Lung (tissue), 12 donors: ENCODE results near the gene SCOC. TPM values are rescaled to one million over a fixed set of nuclear protein-coding genes. Genes with fewer than 3 reads are reported as not detected.

Experiments
- ATAC-seq: fragments of 200-7000 bp; cut with Tn5 transposase; one replicate; pipeline ENCODE4 v1.9.1; 2020; ENCODE audit warnings: moderate number of reproducible peaks; ENCODE audit not compliant: insufficient read depth, low FRiP score
- DNase-seq, 3 donors: peaks; one replicate each; pipeline ENCODE4 v3.0.0-alpha.2; 2013 to 2017
- H3K27ac ChIP-seq, 2 donors: one replicate each; pipeline ENCODE4 v1.5.1; 2013; ENCODE audit warnings: mild to moderate bottlenecking in 2 of 2, moderate library complexity in 2 of 2, control low read depth in 1 of 2, inconsistent platforms in 1 of 2, low read depth in 1 of 2, low read length in 1 of 2
- H3K27me3 ChIP-seq, 3 donors: one replicate each; pipeline ENCODE4 v1.5.1; 2013; ENCODE audit warnings: low read length in 2 of 3; ENCODE audit not compliant: control insufficient read depth in 3 of 3, insufficient read depth in 3 of 3
- H3K36me3 ChIP-seq, 4 donors: one replicate each; pipeline ENCODE4 v1.5.1; 2013; ENCODE audit warnings: low read length in 4 of 4, mild to moderate bottlenecking in 1 of 4, moderate library complexity in 1 of 4; ENCODE audit not compliant: control insufficient read depth in 4 of 4, insufficient read depth in 4 of 4
- H3K4me1 ChIP-seq, 5 donors: one replicate each; pipeline ENCODE4 v1.5.1; 2013; ENCODE audit warnings: low read length in 5 of 5, mild to moderate bottlenecking in 2 of 5, moderate library complexity in 1 of 5; ENCODE audit not compliant: control insufficient read depth in 5 of 5, insufficient read depth in 5 of 5
- H3K4me3 ChIP-seq: one replicate; pipeline ENCODE4 v1.5.1; 2013; ENCODE audit warnings: mild to moderate bottlenecking, control low read depth, moderate library complexity
- H3K9ac ChIP-seq, 2 donors: one replicate each; pipeline ENCODE4 v1.5.1; 2013; ENCODE audit warnings: low read length in 2 of 2, control low read depth in 1 of 2; ENCODE audit not compliant: insufficient read depth in 1 of 2
- H3K9me3 ChIP-seq, 4 donors: one replicate each; pipeline ENCODE4 v1.5.1; 2013; ENCODE audit warnings: low read length in 3 of 4, mild to moderate bottlenecking in 1 of 4, moderate library complexity in 1 of 4; ENCODE audit not compliant: control insufficient read depth in 4 of 4, insufficient read depth in 3 of 4
- WGBS, 2 donors: extraction: QIAGEN DNeasy Blood & Tissue Kit; methylation state at CpG; one replicate each; pipeline ENCODE4 v1.1.7; 2013; 5-methylcytosine and 5-hydroxymethylcytosine counted together
- polyA plus RNA-seq, 2 donors: library from polyadenylated mRNA; stranded (reverse); fragments of 200-250 nt; gene quantifications; one replicate each; pipeline ENCODE4 v1.2.1, GENCODE V29; 2013
- total RNA-seq, 2 donors: library from RNA; depleted of rRNA in 1 of 2; stranded (reverse); fragments of >200 nt in 1 of 2; gene quantifications; one replicate each; pipeline ENCODE4 v1.2.1, GENCODE V29; 2014 to 2021
- TF ChIP-seq, protein P1 (sequence below): IDR thresholded peaks from 2 replicates; pipeline ENCODE4 v1.5.1; 2012; ENCODE audit warnings: mild to moderate bottlenecking; ENCODE audit errors: control extremely low read depth, extremely low read depth
- donor health status: control.
- donor health status: control.
- donor health status: Bipolar disorder and iron deficiency.
- donor health status: healthy.
- donor health status: DM: yes; HTN: yes; CAD: no.

The SCOC gene
- total and polyA plus RNA-seq, 4 donors = 36.5 to 44.4 (median 38.1) TPM

DNA sequence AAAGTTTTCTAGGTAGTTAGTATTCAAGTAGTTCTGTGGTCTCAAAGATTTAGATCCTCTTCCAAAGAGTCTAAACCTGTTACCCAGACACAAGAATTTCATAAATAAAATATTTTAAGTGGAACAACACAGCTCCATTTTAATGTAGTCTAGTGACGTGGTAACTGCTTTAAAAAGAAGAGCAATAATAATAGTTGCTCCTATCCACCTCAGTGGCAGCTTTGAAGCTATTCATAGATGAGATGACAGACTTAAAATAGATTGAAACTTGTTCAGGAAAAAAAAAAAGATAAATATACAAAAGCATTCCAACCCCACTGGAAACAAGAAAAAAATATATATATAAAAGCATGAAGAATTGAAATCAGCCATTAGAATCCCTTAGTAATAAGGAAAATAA, 14.6 kb downstream of the SCOC start:
- no peak for ATAC-seq
- no peak overlapping the region for H3K27ac ChIP-seq
- peaks cover 0 to under 1% (median 0%) of the 10 kb centered on the region in 5 donors for H3K4me1 ChIP-seq
- H3K9ac ChIP-seq = no peak overlapping the region
- 89 to 92% methylated on average over 1 of the region's 1 CpG for WGBS, 2 donors
- peaks cover 0 to 4% (median 2%) of the 10 kb centered on the region in 4 donors for H3K36me3 ChIP-seq
- no peak for DNase-seq
- no peaks in the 10 kb centered on the region for H3K9me3 ChIP-seq
- TF ChIP-seq, protein P1, sequence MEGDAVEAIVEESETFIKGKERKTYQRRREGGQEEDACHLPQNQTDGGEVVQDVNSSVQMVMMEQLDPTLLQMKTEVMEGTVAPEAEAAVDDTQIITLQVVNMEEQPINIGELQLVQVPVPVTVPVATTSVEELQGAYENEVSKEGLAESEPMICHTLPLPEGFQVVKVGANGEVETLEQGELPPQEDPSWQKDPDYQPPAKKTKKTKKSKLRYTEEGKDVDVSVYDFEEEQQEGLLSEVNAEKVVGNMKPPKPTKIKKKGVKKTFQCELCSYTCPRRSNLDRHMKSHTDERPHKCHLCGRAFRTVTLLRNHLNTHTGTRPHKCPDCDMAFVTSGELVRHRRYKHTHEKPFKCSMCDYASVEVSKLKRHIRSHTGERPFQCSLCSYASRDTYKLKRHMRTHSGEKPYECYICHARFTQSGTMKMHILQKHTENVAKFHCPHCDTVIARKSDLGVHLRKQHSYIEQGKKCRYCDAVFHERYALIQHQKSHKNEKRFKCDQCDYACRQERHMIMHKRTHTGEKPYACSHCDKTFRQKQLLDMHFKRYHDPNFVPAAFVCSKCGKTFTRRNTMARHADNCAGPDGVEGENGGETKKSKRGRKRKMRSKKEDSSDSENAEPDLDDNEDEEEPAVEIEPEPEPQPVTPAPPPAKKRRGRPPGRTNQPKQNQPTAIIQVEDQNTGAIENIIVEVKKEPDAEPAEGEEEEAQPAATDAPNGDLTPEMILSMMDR = no peak
- no peaks in the 10 kb centered on the region for H3K27me3 ChIP-seq
- no peak overlapping the region for H3K4me3 ChIP-seq

DNA sequence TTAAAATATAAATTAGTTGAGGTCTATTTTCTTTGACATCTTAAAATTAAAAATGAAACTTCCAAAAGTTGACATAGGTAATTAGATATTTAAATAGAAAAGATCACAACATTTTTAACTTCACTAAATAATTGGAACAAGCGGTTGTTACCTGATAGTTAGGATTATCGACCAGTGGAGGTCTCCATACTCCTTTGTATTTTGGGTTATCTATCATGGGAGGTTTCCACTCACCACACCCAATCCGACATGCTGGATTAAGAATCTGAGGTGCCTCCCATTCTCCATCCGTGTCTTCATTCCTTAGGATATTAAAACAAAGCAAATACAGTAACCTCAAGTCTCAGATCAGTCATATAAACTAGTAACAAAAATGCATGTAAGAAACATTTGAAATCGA, 22.2 kb downstream of the SCOC start:
- no peak for ATAC-seq
- DNase-seq = no peak
- no peak overlapping the region for H3K9ac ChIP-seq
- no peak overlapping the region for H3K27ac ChIP-seq
- no peaks in the 10 kb centered on the region for H3K27me3 ChIP-seq
- no peaks in the 10 kb centered on the region for H3K9me3 ChIP-seq
- peaks cover 0 to 4% (median 0%) of the 10 kb centered on the region in 4 donors for H3K36me3 ChIP-seq
- no peak overlapping the region for H3K4me3 ChIP-seq
- 70 to 90% methylated on average over 5 of the region's 5 CpGs for WGBS, 2 donors
- H3K4me1 ChIP-seq = no peaks in the 10 kb centered on the region
- TF ChIP-seq, protein P1 = no peak

DNA sequence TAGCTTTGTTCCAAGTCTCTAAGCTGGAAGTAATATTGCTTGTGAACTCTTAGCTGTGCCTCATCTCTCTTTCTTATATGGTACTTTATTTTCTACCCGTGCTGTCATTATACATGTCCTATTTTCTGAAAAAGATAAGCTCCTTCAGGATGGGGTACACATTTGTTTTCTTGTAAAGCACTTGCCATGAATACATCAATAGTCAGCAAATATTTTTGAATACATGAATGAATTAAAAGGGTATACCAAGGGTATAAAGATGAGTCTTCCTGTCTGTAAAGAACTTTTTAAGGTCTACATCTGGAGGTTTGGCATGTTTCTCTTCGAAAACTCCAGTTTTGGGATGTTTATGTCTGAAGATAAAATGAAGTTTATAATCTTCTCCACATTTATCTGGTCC, 26.7 kb downstream of the SCOC start:
- Histone ChIP-seq H3K4me1 (no peaks in the 10 kb centered on the region), H3K27ac (no peak overlapping the region), H3K9me3 (no peaks in the 10 kb centered on the region), H3K9ac (no peak overlapping the region), H3K4me3 (no peak overlapping the region), H3K27me3 (no peaks in the 10 kb centered on the region), H3K36me3 (no peaks in the 10 kb centered on the region)
- no peak for DNase-seq
- TF ChIP-seq, protein P1 = no peak
- no peak for ATAC-seq
- 75 to 82% methylated on average over 2 of the region's 2 CpGs for WGBS, 2 donors

DNA sequence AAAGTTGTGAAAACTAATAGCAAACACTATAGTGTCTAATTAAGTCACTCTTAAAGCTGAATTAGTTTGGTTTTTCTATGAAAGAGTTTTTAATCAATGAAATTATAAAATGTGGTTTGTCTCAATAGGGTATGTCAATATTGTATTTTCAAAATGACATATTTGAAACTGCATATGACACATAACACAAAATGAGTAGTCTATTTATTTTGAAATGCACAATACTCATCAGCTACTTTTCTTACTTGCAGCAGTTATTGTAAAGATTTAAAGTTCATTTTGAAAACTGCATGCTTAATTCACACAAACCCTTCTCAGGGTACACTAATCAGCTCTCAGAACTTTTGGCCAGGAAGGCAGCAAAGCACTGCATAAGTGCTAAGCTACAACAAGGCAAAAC, 32.8 kb downstream of the SCOC start:
- Histone ChIP-seq H3K27ac (no peak overlapping the region), H3K4me1 (no peaks in the 10 kb centered on the region), H3K27me3 (no peaks in the 10 kb centered on the region), H3K9me3 (no peaks in the 10 kb centered on the region), H3K36me3 (no peaks in the 10 kb centered on the region), H3K4me3 (no peak overlapping the region), H3K9ac (no peak overlapping the region)
- ATAC-seq (no peak), DNase-seq (no peak)
- TF ChIP-seq, protein P1 = no peak
